ENCODE results near the gene NKX6-2. TPM values are rescaled to one million over a fixed set of nuclear protein-coding genes. Genes with fewer than 3 reads are reported as not detected.

Gene NKX6-2
- total and polyA plus RNA-seq, 10 of the 15 experiments (the other 5 are each of a cell fraction or from before 2014, with no cell fraction given) = 0.45 to 1.8 TPM; not detected in 8

DNA sequence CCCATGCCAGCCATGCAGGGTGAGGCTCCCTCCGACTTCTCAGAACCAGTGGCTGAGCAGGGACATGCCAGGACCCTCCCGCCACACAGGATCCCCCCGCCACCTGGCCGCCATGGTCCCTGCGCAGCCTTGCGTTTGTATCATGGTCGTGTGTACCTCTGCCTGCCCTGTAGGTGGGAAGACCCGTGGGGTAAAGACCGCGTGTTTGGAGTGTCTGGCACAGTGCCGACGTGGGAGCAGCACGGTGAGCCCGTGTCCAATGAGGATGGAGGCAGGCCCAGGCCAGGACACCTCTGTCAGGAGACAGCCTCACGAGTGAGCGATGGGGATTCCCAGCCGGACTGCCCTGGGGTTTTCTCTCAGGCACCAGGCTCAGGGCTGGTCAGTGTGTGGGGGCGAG, 31.9 kb downstream of the NKX6-2 start:
- no peak for DNase-seq (ENCODE audit: low read depth, low spot score)
- POLR2A ChIA-PET = no interaction called here
- CTCF ChIA-PET = no interaction called here
- intact Hi-C loops (cut with micrococcal nuclease; ENCODE audit: unreplicated experiment) (no loop called here), in situ Hi-C loops (cut with MboI) (no loop called here)
- Histone ChIP-seq H3K9ac (ENCODE audit: control insufficient read depth, insufficient read depth, low read length) (no peak overlapping the region), H3K4me3 (no peak overlapping the region), H3K4me2 (ENCODE audit: control insufficient read depth, insufficient read depth) (no peak overlapping the region), H3K27ac (ENCODE audit: control insufficient read depth, insufficient read depth) (no peak overlapping the region), H3K79me2 (ENCODE audit: control insufficient read depth, insufficient read depth, low read length) (no peaks in the 10 kb centered on the region), H3K4me1 (ENCODE audit: control insufficient read depth, insufficient read depth, low read length) (no peaks in the 10 kb centered on the region), H3K27me3 (replicated peaks in 1 of 2; ENCODE audit: control insufficient read depth in 2 of 2, insufficient read depth in 2 of 2, low read length in 1 of 2) (no peaks in the 10 kb centered on the region), H3K9me3 (replicated peaks; ENCODE audit: control insufficient read depth, insufficient read depth, low read length) (peaks cover 2% of the 10 kb centered on the region; the same call in 2 of the 3 replicates), H4K20me1 (ENCODE audit: control insufficient read depth, insufficient read depth) (no peaks in the 10 kb centered on the region), H2AFZ (ENCODE audit: control insufficient read depth, low read depth, low read length) (no peak overlapping the region), H3K36me3 (ENCODE audit: control insufficient read depth in 2 of 2, insufficient read depth in 2 of 2, low read length in 1 of 2) (peaks cover 0 to 3% of the 10 kb centered on the region in 2 experiments; a peak in 3 of 4 replicates)
- RAD21 ChIA-PET (ENCODE audit: unreplicated experiment) = no interaction called here
- WGBS (ENCODE audit: insufficient coverage, insufficient replicate concordance, low lambda C conversion rate, missing lambda C conversion rate) = 91% methylated on average over 17 of the region's 18 CpGs
- no peak for ATAC-seq
- no peak for FAIRE-seq
- no TSS peak for BruUV-seq (replicated peaks)
- SMC1A ChIA-PET (ENCODE audit: uncharacterized antibody, unreplicated experiment) = no interaction called here
- TF ChIP-seq MEF2B (IDR thresholded peaks at IDR 0.05; ENCODE audit: partially characterized antibody, poor library complexity, severe bottlenecking) = no peak
- no peak for TF ChIP-seq ASH2L (IDR thresholded peaks at IDR 0.05; ENCODE audit: borderline replicate concordance, low read depth)

DNA sequence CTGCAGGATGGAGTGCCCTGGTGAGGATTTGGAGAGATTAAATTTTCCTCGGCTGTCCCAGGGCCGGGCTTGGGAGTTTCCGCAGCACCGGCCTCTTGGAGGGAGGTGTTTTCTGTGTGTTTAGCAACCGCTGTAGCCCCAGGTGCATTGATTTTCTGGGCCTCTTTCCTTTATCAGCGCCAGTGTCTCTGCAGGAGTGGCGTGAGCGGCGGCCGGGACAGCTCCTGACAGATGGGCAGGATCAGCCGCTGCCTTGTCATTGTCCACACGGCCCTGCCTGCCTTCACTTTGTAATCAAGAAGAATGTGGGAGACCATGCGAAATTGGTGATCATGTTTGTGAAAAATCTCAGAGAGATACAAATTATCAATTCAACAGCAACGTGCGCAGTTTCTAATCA, 32.4 kb downstream of the NKX6-2 start:
- RAD21 ChIA-PET (ENCODE audit: unreplicated experiment) = no interaction called here
- peaks cover 0 to 3% of the 10 kb centered on the region in 2 experiments; a peak in 3 of 4 replicates for H3K36me3 ChIP-seq (ENCODE audit: control insufficient read depth in 2 of 2, insufficient read depth in 2 of 2, low read length in 1 of 2)
- SMC1A ChIA-PET (ENCODE audit: uncharacterized antibody, unreplicated experiment) = no interaction called here
- H3K27me3 ChIP-seq (replicated peaks in 1 of 2; ENCODE audit: control insufficient read depth in 2 of 2, insufficient read depth in 2 of 2, low read length in 1 of 2) = no peaks in the 10 kb centered on the region
- no TSS peak for BruUV-seq (replicated peaks)
- no peaks in the 10 kb centered on the region for H3K79me2 ChIP-seq (ENCODE audit: control insufficient read depth, insufficient read depth, low read length)
- no peak overlapping the region for H3K4me3 ChIP-seq
- WGBS (ENCODE audit: insufficient coverage, insufficient replicate concordance, low lambda C conversion rate, missing lambda C conversion rate) = 94% methylated on average over 15 of the region's 15 CpGs
- POLR2A ChIA-PET = no interaction called here
- H3K27ac ChIP-seq (ENCODE audit: control insufficient read depth, insufficient read depth) = no peak overlapping the region
- DNase-seq (ENCODE audit: low read depth, low spot score) (no peak), ATAC-seq (no peak), FAIRE-seq (no peak)
- no peak overlapping the region for H2AFZ ChIP-seq (ENCODE audit: control insufficient read depth, low read depth, low read length)
- in situ Hi-C loops (cut with MboI) (no loop called here), intact Hi-C loops (cut with micrococcal nuclease; ENCODE audit: unreplicated experiment) (no loop called here)
- H3K4me1 ChIP-seq (ENCODE audit: control insufficient read depth, insufficient read depth, low read length) = no peaks in the 10 kb centered on the region
- H3K9ac ChIP-seq (ENCODE audit: control insufficient read depth, insufficient read depth, low read length) = no peak overlapping the region
- CTCF ChIA-PET = no interaction called here
- H3K4me2 ChIP-seq (ENCODE audit: control insufficient read depth, insufficient read depth) = no peak overlapping the region
- H3K9me3 ChIP-seq (replicated peaks; ENCODE audit: control insufficient read depth, insufficient read depth, low read length) = peaks cover 2% of the 10 kb centered on the region; the same call in 2 of the 3 replicates
- H4K20me1 ChIP-seq (ENCODE audit: control insufficient read depth, insufficient read depth) = no peaks in the 10 kb centered on the region
- TF ChIP-seq LARP7 (IDR thresholded peaks at IDR 0.05) (no peak), SUZ12 (IDR thresholded peaks at IDR 0.05; ENCODE audit: unreplicated experiment) (no peak), CHD4 (IDR thresholded peaks at IDR 0.05) (no peak), ZNF24 (IDR thresholded peaks at IDR 0.05) (no peak), MTA2 (IDR thresholded peaks at IDR 0.05; ENCODE audit: low read depth) (no peak), RAD21 (IDR thresholded peaks at IDR 0.05; ENCODE audit: insufficient read depth, low read depth, low read length) (no peak), ZSCAN29 (IDR thresholded peaks at IDR 0.05) (no peak), EED (IDR thresholded peaks at IDR 0.05; ENCODE audit: low read depth) (no peak)
- TF ChIP-seq, protein P1, sequence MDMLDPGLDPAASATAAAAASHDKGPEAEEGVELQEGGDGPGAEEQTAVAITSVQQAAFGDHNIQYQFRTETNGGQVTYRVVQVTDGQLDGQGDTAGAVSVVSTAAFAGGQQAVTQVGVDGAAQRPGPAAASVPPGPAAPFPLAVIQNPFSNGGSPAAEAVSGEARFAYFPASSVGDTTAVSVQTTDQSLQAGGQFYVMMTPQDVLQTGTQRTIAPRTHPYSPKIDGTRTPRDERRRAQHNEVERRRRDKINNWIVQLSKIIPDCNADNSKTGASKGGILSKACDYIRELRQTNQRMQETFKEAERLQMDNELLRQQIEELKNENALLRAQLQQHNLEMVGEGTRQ (IDR thresholded peaks at IDR 0.05; ENCODE audit: borderline replicate concordance, low read depth, low read length) = no peak
- TF ChIP-seq, protein P2, sequence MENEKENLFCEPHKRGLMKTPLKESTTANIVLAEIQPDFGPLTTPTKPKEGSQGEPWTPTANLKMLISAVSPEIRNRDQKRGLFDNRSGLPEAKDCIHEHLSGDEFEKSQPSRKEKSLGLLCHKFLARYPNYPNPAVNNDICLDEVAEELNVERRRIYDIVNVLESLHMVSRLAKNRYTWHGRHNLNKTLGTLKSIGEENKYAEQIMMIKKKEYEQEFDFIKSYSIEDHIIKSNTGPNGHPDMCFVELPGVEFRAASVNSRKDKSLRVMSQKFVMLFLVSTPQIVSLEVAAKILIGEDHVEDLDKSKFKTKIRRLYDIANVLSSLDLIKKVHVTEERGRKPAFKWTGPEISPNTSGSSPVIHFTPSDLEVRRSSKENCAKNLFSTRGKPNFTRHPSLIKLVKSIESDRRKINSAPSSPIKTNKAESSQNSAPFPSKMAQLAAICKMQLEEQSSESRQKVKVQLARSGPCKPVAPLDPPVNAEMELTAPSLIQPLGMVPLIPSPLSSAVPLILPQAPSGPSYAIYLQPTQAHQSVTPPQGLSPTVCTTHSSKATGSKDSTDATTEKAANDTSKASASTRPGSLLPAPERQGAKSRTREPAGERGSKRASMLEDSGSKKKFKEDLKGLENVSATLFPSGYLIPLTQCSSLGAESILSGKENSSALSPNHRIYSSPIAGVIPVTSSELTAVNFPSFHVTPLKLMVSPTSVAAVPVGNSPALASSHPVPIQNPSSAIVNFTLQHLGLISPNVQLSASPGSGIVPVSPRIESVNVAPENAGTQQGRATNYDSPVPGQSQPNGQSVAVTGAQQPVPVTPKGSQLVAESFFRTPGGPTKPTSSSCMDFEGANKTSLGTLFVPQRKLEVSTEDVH (IDR thresholded peaks at IDR 0.05; ENCODE audit: low read depth, partially characterized antibody) = no peak

Data from GM12878 (cell line).